KMS-11 (cell line): ENCODE data around the gene MYORG.

Source experiments
- H2AFZ ChIP-seq: fragments of 200-600 bp; sonication (generic); 2 replicates; pipeline ENCODE4 v1.6.1; 2016; ENCODE audit warnings: antibody characterized with exemption, mixed run types, low read depth
- H3K27ac ChIP-seq: fragments of 200-600 bp; sonication (generic); 2 replicates; pipeline ENCODE4 v1.6.1; 2016; ENCODE audit warnings: mild to moderate bottlenecking, mixed run types
- H3K27me3 ChIP-seq: fragments of 200-600 bp; sonication (generic); 2 replicates; pipeline ENCODE4 v1.6.1; 2017; ENCODE audit warnings: mild to moderate bottlenecking, low read depth, mixed run types, moderate library complexity; ENCODE audit not compliant: insufficient read depth
- H3K36me3 ChIP-seq: fragments of 200-600 bp; sonication (generic); 2 replicates; pipeline ENCODE4 v1.6.1; 2017; ENCODE audit warnings: mild to moderate bottlenecking, mixed run types; ENCODE audit not compliant: insufficient read depth
- H3K4me1 ChIP-seq: fragments of 200-600 bp; sonication (generic); 2 replicates; pipeline ENCODE4 v1.6.1; 2016; ENCODE audit warnings: mild to moderate bottlenecking, low read depth, mixed run types; ENCODE audit not compliant: poor library complexity, severe bottlenecking
- H3K4me2 ChIP-seq: fragments of 200-600 bp; sonication (generic); 2 replicates; pipeline ENCODE4 v1.7.0; 2016; ENCODE audit warnings: mild to moderate bottlenecking, mixed run types
- H3K4me3 ChIP-seq: fragments of 200-600 bp; sonication (generic); IDR thresholded peaks from 2 replicates; pipeline ENCODE4 v1.6.1; 2017; ENCODE audit warnings: low read depth, low read length, mixed read lengths; ENCODE audit not compliant: insufficient read depth
- H3K79me2 ChIP-seq: fragments of 200-600 bp; sonication (generic); 2 replicates; pipeline ENCODE4 v1.6.1; 2016; ENCODE audit warnings: low read depth, mixed run types; ENCODE audit not compliant: insufficient read depth
- H3K9ac ChIP-seq: fragments of 200-600 bp; sonication (generic); 2 replicates; pipeline ENCODE4 v1.6.1; 2016; ENCODE audit warnings: mild to moderate bottlenecking, mixed run types
- H4K20me1 ChIP-seq: fragments of 200-600 bp; sonication (generic); 2 replicates; pipeline ENCODE4 v1.6.1; 2016; ENCODE audit warnings: mild to moderate bottlenecking, mixed run types; ENCODE audit not compliant: insufficient read depth
- CTCF ChIP-seq: fragments of 200-600 bp; sonication (generic); conservative IDR thresholded peaks from 2 replicates; pipeline ENCODE4 v1.6.1; 2017; ENCODE audit warnings: low read depth, mild to moderate bottlenecking, antibody characterized with exemption, low read length, moderate library complexity, mixed read lengths

The MYORG gene

GRCh38 chr9:34383904-34384303 lies 7.2 kb upstream of the MYORG start:
- H3K4me2 ChIP-seq = no peak overlapping the region
- no peak overlapping the region for H3K4me3 ChIP-seq
- H3K9ac ChIP-seq = no peak overlapping the region
- H3K79me2 ChIP-seq = no peaks in the 10 kb centered on the region
- no peak overlapping the region for H2AFZ ChIP-seq
- H3K27me3 ChIP-seq = no peaks in the 10 kb centered on the region
- H3K36me3 ChIP-seq = no peaks in the 10 kb centered on the region
- H3K4me1 ChIP-seq = peaks cover 17% of the 10 kb centered on the region
- H4K20me1 ChIP-seq = no peaks in the 10 kb centered on the region
- TF ChIP-seq CTCF = no peak
- no peak overlapping the region for H3K27ac ChIP-seq

- Histone ChIP-seq H3K27ac (no peak overlapping the region), H3K79me2 (no peaks in the 10 kb centered on the region), H3K27me3 (no peaks in the 10 kb centered on the region), H3K4me2 (no peak overlapping the region), H3K4me1 (peaks cover 17% of the 10 kb centered on the region), H2AFZ (no peak overlapping the region), H4K20me1 (no peaks in the 10 kb centered on the region), H3K4me3 (no peak overlapping the region), H3K36me3 (no peaks in the 10 kb centered on the region), H3K9ac (no peak overlapping the region)
- TF ChIP-seq CTCF = no peak
Measured at GRCh38 chr9:34382879-34383278, 6.2 kb upstream of the MYORG start.

GRCh38 chr9:34382054-34382453 lies 5.4 kb upstream of the MYORG start:
- Histone ChIP-seq H3K9ac (no peak overlapping the region), H3K27me3 (no peaks in the 10 kb centered on the region), H3K79me2 (no peaks in the 10 kb centered on the region), H3K36me3 (no peaks in the 10 kb centered on the region), H3K4me1 (peaks cover 17% of the 10 kb centered on the region), H3K4me2 (no peak overlapping the region), H2AFZ (no peak overlapping the region), H4K20me1 (no peaks in the 10 kb centered on the region), H3K4me3 (no peak overlapping the region), H3K27ac (no peak overlapping the region)
- TF ChIP-seq CTCF = no peak

- Histone ChIP-seq H4K20me1 (no peaks in the 10 kb centered on the region), H3K9ac (no peak overlapping the region), H3K4me2 (no peak overlapping the region), H2AFZ (peak overlapping the region; percentile 86; the same call in 1 of the 2 replicates), H3K4me1 (peaks cover 17% of the 10 kb centered on the region), H3K27me3 (no peaks in the 10 kb centered on the region), H3K27ac (no peak overlapping the region), H3K79me2 (no peaks in the 10 kb centered on the region), H3K4me3 (no peak overlapping the region), H3K36me3 (no peaks in the 10 kb centered on the region)
- no peak for TF ChIP-seq CTCF
Measured at GRCh38 chr9:34381323-34381722, 4.6 kb upstream of the MYORG start.
